HG03442 (cell line): ENCODE results near the gene GABRB3.

Experiments used
- ATAC-seq: cut with Tn5 transposase; IDR thresholded peaks from one replicate; pipeline ENCODE4 v1.9.1; 2021; ENCODE audit warnings: mild to moderate bottlenecking, moderate library complexity; ENCODE audit not compliant: unreplicated experiment

Gene GABRB3

GRCh38 chr15:26682598-26683164 lies 90.2 kb downstream of the GABRB3 start:
- ATAC-seq = no peak

- ATAC-seq = no peak
Measured at GRCh38 chr15:26679927-26680326, 92.9 kb downstream of the GABRB3 start.

- ATAC-seq = no peak
Measured at GRCh38 chr15:26676115-26676514, 96.8 kb downstream of the GABRB3 start.

GRCh38 chr15:26674467-26674866 lies 98.4 kb downstream of the GABRB3 start:
- ATAC-seq = no peak

- ATAC-seq = no peak
Measured at GRCh38 chr15:26673445-26673844, 99.4 kb downstream of the GABRB3 start.

- ATAC-seq = no peak
Measured at GRCh38 chr15:26670116-26670515, 102.8 kb downstream of the GABRB3 start.

GRCh38 chr15:26667222-26667988 lies 105.5 kb downstream of the GABRB3 start:
- no peak for ATAC-seq

GRCh38 chr15:26665957-26666791 lies 106.7 kb downstream of the GABRB3 start:
- ATAC-seq = no peak

GRCh38 chr15:26662283-26662682 lies 110.6 kb downstream of the GABRB3 start:
- no peak for ATAC-seq

GRCh38 chr15:26661748-26662147 lies 111.1 kb downstream of the GABRB3 start:
- ATAC-seq = no peak

- ATAC-seq = no peak
Measured at GRCh38 chr15:26661107-26661506, 111.8 kb downstream of the GABRB3 start.

GRCh38 chr15:26660241-26660640 lies 112.6 kb downstream of the GABRB3 start:
- ATAC-seq = no peak

- no peak for ATAC-seq
Measured at GRCh38 chr15:26658290-26658689, 114.6 kb downstream of the GABRB3 start.

- no peak for ATAC-seq
Measured at GRCh38 chr15:26656080-26656479, 116.8 kb downstream of the GABRB3 start.

GRCh38 chr15:26651909-26652308 lies 121.0 kb downstream of the GABRB3 start:
- ATAC-seq = no peak

GRCh38 chr15:26648676-26649075 lies 124.2 kb downstream of the GABRB3 start:
- no peak for ATAC-seq

GRCh38 chr15:26644948-26645347 lies 127.9 kb downstream of the GABRB3 start:
- no peak for ATAC-seq

GRCh38 chr15:26641144-26641543 lies 131.7 kb downstream of the GABRB3 start:
- ATAC-seq = no peak

- ATAC-seq = no peak
Measured at GRCh38 chr15:26640601-26641000, 132.3 kb downstream of the GABRB3 start.

GRCh38 chr15:26639966-26640365 lies 132.9 kb downstream of the GABRB3 start:
- ATAC-seq = no peak

GRCh38 chr15:26635614-26636013 lies 137.3 kb downstream of the GABRB3 start:
- no peak for ATAC-seq

GRCh38 chr15:26635105-26635504 lies 137.8 kb downstream of the GABRB3 start:
- no peak for ATAC-seq
